Glutamatergic neuron (in vitro differentiated cells): Measurements from ENCODE around the gene KRT6A. TPM values are rescaled to one million over a fixed set of nuclear protein-coding genes. Genes with fewer than 3 reads are reported as not detected.

Source experiments
- DNase-seq: peaks from one replicate; pipeline ENCODE4 v3.0.0; 2022
- H3K27ac Mint-ChIP-seq: one replicate; pipeline ENCODE4 v1.8.0; 2020; ENCODE audit warnings: mild to moderate bottlenecking, mixed read lengths, inconsistent platforms; ENCODE audit not compliant: unreplicated experiment
- H3K27me3 Mint-ChIP-seq: one replicate; pipeline ENCODE4 v1.8.0; 2020; ENCODE audit warnings: mild to moderate bottlenecking, moderate library complexity, mixed read lengths, inconsistent platforms; ENCODE audit not compliant: unreplicated experiment
- H3K36me3 Mint-ChIP-seq: one replicate; pipeline ENCODE4 v1.8.0; 2020; ENCODE audit warnings: mild to moderate bottlenecking, mixed read lengths, inconsistent platforms; ENCODE audit not compliant: unreplicated experiment
- H3K4me1 Mint-ChIP-seq: one replicate; pipeline ENCODE4 v1.8.0; 2020; ENCODE audit warnings: mild to moderate bottlenecking, low read depth, mixed read lengths, inconsistent platforms; ENCODE audit not compliant: unreplicated experiment
- H3K4me3 Mint-ChIP-seq: one replicate; pipeline ENCODE4 v1.8.0; 2020; ENCODE audit warnings: mild to moderate bottlenecking, mixed read lengths, inconsistent platforms; ENCODE audit not compliant: unreplicated experiment
- H3K9me3 Mint-ChIP-seq: one replicate; pipeline ENCODE4 v1.8.0; 2020; ENCODE audit warnings: mild to moderate bottlenecking, moderate library complexity, mixed read lengths, inconsistent platforms; ENCODE audit not compliant: unreplicated experiment
- CTCF ChIP-seq: fragments of 200-600 bp; sonication (generic); IDR thresholded peaks from one replicate; pipeline ENCODE4 v1.5.0; 2021; ENCODE audit not compliant: partially characterized antibody, unreplicated experiment
- total RNA-seq: library from RNA; stranded (reverse); fragmentation: NEBNext Ultra II Directional; extraction: Animal tissue kit (Norgen Biotek cat#: 25700); gene quantifications from one replicate; pipeline ENCODE4 v1.2.1, GENCODE V29; 2021; ENCODE audit not compliant: unreplicated experiment

The KRT6A gene
- total RNA-seq, 1 donor from 2014 or later = not detected

GRCh38 chr12:52498946-52499345, 5.9 kb upstream of the KRT6A start:
- TF ChIP-seq CTCF = no peak
- no peak for DNase-seq
- Mint-ChIP-seq H3K9me3 (no peaks in the 10 kb centered on the region), H3K27ac (no peak overlapping the region), H3K4me1 (peaks cover 14% of the 10 kb centered on the region), H3K36me3 (no peaks in the 10 kb centered on the region), H3K27me3 (peaks cover 5% of the 10 kb centered on the region), H3K4me3 (no peak overlapping the region)

GRCh38 chr12:52497975-52498374, 4.9 kb upstream of the KRT6A start:
- H3K36me3 Mint-ChIP-seq = no peaks in the 10 kb centered on the region
- peaks cover 14% of the 10 kb centered on the region for H3K4me1 Mint-ChIP-seq
- H3K27ac Mint-ChIP-seq = no peak overlapping the region
- no peak for TF ChIP-seq CTCF
- no peak for DNase-seq
- H3K4me3 Mint-ChIP-seq = no peak overlapping the region
- no peaks in the 10 kb centered on the region for H3K9me3 Mint-ChIP-seq
- H3K27me3 Mint-ChIP-seq = peaks cover 5% of the 10 kb centered on the region

GRCh38 chr12:52496590-52497071, 3.6 kb upstream of the KRT6A start:
- no peak for DNase-seq
- Mint-ChIP-seq H3K27me3 (peaks cover 5% of the 10 kb centered on the region), H3K36me3 (no peaks in the 10 kb centered on the region), H3K27ac (no peak overlapping the region), H3K4me1 (peaks cover 14% of the 10 kb centered on the region), H3K9me3 (no peaks in the 10 kb centered on the region), H3K4me3 (no peak overlapping the region)
- no peak for TF ChIP-seq CTCF

- peaks cover 5% of the 10 kb centered on the region for H3K27me3 Mint-ChIP-seq
- TF ChIP-seq CTCF = no peak
- H3K27ac Mint-ChIP-seq = no peak overlapping the region
- no peaks in the 10 kb centered on the region for H3K36me3 Mint-ChIP-seq
- peaks cover 14% of the 10 kb centered on the region for H3K4me1 Mint-ChIP-seq
- no peak for DNase-seq
- H3K4me3 Mint-ChIP-seq = no peak overlapping the region
- no peaks in the 10 kb centered on the region for H3K9me3 Mint-ChIP-seq
Measured at GRCh38 chr12:52496054-52496453, 3.0 kb upstream of the KRT6A start.

- H3K4me1 Mint-ChIP-seq = peaks cover 14% of the 10 kb centered on the region
- H3K4me3 Mint-ChIP-seq = no peak overlapping the region
- H3K27ac Mint-ChIP-seq = no peak overlapping the region
- DNase-seq = peak; percentile 51
- H3K27me3 Mint-ChIP-seq = peaks cover 5% of the 10 kb centered on the region
- no peak for TF ChIP-seq CTCF
- H3K36me3 Mint-ChIP-seq = no peaks in the 10 kb centered on the region
- no peaks in the 10 kb centered on the region for H3K9me3 Mint-ChIP-seq
Measured at GRCh38 chr12:52495389-52495788, 2.3 kb upstream of the KRT6A start.
